NCI-H2029 (cell line): ENCODE measurements around the gene NGRN.

ENCODE experiments used
- DNase-seq: peaks from one replicate; lab custom pipeline; 2025; lab: John Stamatoyannopoulos, UW

Gene NGRN, protein sequence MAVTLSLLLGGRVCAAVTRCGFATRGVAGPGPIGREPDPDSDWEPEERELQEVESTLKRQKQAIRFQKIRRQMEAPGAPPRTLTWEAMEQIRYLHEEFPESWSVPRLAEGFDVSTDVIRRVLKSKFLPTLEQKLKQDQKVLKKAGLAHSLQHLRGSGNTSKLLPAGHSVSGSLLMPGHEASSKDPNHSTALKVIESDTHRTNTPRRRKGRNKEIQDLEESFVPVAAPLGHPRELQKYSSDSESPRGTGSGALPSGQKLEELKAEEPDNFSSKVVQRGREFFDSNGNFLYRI

DNA sequence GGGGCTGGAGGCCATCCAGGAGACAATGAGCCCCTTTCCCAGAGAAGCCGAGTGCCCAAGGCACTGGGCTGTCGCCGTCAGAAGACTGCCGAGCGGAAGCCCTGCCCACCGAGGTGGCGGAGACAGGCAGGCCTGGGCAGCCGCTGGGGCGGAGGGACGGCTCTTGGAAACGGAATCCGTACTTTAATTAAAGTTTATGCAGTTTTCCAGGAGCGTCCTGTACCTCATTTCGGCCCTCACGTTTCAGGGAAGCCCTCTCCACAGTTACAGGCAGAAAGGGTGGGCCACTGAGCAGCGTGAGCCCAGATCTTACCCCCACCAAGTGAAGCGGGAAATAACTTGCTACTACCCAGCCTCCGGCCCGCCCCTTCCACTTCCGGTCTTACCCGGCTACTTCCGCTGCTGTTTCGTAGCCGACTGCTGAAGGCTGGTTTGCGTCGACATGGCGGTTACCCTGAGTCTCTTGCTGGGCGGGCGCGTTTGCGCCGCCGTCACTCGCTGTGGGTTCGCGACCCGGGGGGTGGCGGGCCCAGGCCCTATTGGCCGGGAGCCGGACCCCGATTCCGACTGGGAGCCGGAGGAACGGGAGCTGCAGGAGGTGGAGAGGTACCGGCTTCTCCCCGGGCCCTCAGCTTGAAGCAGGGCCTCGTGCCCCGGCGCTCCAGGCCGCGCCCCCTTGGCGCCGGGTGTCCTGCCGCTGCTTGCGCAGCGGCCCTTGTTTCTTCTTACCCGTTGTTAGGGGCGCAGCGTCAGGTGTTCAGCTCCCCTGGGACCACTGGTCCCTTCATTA lies at the start of gene NGRN:
Gene NGRN (plus strand): TSS at position 402 of the 790 bp plus-strand sequence. CDS start 41 bp downstream, at position 443.
- DNase-seq, result peak; percentile 65

DNA sequence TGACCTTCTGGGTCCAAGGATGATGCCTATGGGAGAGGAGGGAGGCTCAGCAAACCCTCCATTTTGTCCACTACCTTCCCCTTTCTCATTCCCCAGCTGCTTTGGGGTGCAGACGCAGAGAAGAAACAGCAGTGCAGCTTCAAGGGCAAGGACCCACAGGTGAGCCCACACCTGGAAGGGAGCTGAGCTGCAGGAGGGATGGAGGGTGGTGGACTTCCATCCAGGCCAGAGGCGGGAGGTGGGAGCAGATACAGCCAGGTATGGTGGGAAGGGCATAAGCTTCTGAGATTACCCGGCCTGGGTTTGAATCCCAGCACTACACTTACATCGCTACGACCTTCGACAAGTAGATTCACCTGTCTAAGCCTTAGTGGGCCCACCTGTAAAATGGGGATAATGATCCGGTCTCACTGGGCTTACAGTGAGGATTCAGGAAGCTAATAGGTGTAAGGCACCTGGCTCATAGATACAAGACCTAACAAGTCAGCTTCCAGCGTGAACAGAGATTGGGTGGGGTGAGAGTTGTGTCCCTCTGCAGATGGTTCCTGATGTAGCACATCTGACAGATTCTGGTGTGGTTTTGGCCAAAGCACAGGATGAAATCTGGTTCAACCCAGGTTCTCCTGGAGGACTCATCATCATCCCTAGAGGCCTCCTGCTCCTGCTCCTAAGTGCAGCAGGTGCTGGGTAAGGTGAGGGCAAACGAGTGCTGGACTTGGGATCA lies 47.6 kb upstream of the NGRN start:
- DNase-seq, result no peak

DNA sequence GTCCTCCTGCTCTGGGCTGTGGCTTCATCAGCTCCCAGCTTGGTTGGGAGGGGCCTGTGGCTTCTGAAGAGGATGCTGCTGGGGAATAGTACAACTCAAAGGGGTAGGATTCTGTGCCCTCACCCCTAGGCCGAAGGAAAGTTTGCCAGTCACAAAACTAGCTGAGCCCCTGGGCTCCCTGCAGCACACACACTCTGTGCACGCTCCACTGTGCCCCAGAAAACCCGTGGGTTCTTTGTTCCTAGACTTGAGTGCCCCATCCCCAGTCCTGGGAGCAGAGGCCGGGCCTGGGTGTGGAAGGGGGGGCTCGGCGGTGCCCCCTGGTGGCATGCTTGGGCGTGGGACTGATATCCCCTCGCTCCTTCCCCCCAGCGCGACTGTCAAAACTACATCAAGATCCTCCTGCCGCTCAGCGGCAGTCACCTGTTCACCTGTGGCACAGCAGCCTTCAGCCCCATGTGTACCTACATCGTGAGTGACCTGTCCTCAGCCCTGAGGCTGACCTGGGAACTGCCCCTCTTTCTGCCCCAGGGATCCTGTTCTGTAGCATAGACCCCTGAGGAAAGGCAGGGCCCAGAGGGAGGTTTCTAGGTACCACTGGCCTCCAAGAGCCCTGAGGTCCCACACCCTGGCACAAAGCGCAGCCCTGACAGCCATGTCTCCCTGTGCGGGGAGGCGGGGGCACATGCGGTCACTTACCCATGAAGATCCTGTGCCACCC lies 45.9 kb upstream of the NGRN start:
- DNase-seq, result no peak

DNA sequence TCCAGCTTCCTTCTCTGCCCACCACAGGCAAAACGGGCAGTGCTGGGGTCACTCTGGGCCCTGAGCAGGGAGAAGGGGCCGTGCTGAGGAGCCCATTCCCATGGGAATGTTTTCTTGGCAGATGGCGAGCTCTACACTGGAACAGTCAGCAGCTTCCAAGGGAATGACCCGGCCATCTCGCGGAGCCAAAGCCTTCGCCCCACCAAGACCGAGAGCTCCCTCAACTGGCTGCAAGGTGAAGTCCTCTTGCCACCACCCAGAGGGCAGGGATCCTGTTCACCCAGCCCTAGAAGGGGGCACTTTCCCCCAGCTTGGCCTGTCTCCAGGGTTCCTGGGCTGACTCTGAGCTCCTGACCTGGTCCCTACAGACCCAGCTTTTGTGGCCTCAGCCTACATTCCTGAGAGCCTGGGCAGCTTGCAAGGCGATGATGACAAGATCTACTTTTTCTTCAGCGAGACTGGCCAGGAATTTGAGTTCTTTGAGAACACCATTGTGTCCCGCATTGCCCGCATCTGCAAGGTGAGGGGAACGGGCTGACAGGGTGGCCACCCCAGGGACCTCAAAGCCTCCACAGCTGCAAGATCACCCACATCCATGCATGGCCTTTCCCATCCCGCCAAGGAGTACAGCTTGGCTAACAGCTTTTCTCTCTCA lies 44.1 kb upstream of the NGRN start:
- no peak for DNase-seq

DNA sequence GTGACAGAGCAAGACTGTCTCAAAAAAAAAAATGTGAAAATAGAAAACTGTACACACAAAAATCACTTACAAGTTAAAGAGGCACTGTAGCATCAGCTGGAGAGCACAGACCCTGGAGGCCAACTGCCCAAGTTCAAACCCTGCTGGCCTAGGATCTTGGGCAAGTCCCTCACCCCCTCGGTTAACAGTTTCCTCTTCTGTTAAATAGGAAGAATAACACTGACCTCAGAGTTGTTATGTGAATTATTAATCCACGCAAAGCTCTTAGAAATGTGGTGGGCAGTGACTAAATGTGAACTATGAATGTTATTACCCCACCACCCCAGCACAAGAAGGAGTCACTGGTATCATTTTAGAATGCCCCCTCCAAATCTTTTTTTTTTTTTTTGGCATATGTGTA lies 42.9 kb upstream of the NGRN start:
- DNase-seq, result no peak

DNA sequence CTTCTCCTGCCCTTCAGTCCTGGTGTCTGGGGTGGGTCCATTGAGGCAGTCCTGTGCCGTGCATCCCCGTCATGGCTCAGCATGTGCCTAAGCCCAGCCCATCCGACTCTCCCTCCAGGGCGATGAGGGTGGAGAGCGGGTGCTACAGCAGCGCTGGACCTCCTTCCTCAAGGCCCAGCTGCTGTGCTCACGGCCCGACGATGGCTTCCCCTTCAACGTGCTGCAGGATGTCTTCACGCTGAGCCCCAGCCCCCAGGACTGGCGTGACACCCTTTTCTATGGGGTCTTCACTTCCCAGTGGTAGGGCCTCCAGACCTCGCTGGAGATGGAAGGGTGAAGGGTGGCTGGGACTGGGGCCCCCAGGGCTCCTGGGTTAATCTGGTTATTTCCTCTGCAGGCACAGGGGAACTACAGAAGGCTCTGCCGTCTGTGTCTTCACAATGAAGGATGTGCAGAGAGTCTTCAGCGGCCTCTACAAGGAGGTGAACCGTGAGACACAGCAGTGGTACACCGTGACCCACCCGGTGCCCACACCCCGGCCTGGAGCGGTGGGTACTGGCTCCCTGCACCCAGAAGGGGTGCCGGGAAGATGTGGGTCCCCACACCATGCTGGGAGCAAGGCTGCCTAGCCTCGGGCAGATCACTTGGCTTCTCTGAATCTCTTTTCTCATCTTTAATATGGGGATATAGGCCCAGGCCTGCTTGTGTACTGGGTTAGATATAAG lies 41.9 kb upstream of the NGRN start:
- no peak for DNase-seq

DNA sequence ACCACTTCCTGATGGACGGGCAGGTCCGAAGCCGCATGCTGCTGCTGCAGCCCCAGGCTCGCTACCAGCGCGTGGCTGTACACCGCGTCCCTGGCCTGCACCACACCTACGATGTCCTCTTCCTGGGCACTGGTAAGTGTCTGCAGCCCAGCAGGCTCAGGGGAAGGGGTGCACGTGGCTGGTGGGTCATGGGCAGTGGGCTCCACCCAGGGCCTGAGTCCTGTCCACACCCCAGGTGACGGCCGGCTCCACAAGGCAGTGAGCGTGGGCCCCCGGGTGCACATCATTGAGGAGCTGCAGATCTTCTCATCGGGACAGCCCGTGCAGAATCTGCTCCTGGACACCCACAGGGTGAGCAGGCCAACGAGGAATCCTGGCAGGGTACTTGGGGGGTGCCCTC lies 40.4 kb upstream of the NGRN start:
- DNase-seq, result no peak

DNA sequence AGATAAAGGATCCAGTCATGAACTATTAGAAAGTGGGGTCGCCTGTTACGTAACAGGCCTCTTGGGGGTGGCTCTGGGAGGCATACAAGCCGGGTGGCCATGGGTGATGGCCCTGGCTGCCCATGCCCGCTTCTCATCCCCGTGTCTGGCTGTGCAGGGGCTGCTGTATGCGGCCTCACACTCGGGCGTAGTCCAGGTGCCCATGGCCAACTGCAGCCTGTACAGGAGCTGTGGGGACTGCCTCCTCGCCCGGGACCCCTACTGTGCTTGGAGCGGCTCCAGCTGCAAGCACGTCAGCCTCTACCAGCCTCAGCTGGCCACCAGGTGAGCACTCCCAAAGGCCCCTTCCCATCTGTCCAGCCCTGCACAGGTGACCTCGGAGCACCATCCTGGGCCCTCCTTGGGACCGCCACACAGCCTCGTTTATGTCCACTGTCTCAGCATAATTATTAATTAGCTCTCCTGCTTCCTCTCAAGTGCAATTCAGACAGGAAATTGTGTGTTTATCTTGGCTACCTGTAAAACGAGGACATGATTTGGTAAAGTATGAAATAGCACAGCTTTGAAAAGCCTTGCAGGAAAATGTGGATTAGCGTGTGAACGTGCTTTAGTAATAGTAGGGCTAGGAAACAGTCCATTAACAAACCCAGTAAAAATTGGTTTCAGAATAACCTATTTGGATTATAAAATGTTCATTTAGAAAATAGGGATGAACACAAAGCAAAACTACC lies 39.8 kb upstream of the NGRN start:
- DNase-seq, result peak; percentile 28

DNA sequence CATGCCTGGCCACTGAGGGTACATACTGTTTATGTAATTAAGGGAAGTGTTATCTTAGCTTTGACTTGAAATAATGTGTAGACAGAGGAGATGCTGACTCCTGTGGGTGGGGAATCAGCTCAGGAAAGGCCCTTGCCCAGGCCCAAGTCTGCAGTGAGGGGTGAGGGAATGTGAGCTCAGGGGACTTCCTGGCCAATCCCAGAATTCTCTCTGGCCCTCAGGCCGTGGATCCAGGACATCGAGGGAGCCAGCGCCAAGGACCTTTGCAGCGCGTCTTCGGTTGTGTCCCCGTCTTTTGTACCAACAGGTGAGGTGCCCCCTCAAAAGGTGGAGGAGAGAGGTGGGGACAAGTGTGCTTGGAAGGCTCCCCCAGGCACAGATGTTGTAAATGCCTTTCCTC lies 38.1 kb upstream of the NGRN start:
- no peak for DNase-seq

DNA sequence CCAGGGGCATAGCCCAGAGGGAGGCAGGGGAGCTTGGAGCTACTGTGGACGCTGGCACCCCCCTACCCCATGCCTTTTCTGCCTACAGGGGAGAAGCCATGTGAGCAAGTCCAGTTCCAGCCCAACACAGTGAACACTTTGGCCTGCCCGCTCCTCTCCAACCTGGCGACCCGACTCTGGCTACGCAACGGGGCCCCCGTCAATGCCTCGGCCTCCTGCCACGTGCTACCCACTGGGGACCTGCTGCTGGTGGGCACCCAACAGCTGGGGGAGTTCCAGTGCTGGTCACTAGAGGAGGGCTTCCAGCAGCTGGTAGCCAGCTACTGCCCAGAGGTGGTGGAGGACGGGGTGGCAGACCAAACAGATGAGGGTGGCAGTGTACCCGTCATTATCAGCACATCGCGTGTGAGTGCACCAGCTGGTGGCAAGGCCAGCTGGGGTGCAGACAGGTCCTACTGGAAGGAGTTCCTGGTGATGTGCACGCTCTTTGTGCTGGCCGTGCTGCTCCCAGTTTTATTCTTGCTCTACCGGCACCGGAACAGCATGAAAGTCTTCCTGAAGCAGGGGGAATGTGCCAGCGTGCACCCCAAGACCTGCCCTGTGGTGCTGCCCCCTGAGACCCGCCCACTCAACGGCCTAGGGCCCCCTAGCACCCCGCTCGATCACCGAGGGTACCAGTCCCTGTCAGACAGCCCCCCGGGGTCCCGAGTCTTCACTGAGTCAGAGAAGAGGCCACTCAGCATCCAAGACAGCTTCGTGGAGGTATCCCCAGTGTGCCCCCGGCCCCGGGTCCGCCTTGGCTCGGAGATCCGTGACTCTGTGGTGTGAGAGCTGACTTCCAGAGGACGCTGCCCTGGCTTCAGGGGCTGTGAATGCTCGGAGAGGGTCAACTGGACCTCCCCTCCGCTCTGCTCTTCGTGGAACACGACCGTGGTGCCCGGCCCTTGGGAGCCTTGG lies 37.4 kb upstream of the NGRN start:
- DNase-seq, result no peak

DNA sequence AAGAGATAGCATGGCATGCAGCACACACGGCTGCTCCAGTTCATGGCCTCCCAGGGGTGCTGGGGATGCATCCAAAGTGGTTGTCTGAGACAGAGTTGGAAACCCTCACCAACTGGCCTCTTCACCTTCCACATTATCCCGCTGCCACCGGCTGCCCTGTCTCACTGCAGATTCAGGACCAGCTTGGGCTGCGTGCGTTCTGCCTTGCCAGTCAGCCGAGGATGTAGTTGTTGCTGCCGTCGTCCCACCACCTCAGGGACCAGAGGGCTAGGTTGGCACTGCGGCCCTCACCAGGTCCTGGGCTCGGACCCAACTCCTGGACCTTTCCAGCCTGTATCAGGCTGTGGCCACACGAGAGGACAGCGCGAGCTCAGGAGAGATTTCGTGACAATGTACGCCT lies 36.5 kb upstream of the NGRN start:
- no peak for DNase-seq

DNA sequence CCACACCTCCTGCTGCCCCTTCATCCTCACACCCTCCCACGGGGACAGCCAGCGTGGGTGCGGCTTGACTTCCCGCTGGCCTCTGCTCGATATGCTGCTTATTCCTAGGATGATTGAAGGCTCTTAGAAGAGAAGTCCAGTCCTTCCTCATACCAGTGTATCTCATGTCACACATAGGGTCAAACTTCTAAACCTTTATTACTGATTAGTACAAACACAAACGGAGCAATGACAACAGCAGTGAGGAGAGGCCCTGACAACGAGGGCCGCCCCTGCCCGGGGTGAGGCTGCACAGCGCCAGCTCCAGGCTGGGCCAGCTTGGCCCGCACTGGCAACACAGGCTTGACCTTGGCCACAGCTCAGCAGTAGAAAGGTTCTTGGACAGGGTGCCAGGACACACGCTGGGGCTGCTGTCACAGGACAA lies 35.4 kb upstream of the NGRN start:
- DNase-seq, result no peak

DNA sequence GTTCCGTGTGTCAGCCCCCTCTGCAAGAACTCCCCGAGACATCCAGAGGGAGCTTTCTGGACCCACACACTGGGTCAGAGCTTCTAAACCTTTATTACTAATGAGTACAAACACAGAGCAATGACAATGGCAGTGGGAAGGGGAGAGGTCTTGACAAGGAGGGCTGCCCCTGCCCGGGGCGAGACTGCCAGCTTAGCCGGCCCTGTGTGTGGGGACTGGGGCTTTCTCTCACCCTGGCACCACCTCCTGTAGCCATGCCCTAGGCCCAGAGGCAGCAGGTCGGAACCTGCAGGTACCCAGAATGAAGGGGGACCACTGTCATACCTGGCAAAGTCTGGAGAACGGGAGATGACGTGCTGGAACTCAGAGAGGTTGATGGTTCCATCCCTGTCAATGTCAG lies 34.9 kb upstream of the NGRN start:
- DNase-seq, result no peak

DNA sequence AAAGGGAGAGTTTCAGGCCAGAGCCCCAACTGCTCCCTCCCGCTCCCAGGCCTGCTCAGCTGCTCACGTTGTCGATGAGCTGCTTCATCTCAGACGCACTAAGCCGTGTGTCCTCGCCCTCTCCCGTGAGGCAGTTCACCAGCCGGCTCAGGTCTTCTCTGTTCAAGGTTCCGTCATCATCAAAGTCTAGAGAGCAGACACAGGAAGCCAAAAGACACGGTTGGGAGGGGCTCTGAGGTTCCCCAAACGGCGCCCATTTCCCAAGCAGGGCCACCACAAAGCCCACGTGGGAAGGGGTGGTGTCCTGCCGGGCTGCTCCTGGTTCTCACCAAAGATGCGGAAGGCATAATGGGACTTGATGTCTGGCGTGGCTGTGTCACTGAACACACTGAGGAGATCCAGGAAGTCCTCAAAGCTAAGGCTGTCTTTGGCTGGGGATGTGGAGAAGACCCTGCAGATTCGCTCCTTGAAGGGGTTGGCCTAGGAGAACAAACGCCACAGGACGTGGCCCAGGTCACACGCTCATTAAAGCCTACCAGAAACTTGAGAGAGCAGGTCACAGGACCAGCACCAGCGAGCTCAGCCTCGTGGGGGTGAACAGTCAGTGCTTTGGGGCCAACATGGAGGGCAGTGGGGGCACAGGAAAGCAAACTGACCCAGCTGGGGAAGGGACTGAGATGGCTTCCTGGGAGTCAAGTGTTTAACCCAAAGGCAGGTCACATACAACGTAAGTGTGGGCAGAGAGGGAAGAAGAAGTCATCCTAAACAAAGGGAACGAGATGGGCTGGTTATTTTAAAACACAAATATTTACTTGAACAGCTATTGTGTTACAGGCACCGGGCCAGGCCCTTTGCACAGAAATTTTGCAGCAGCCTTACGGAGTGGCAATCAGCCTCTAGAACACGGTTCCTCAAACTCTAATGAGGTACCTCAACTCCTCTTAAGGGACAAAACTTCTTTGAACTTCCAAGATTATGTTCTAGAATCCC lies 34.1 kb upstream of the NGRN start:
- no peak for DNase-seq

DNA sequence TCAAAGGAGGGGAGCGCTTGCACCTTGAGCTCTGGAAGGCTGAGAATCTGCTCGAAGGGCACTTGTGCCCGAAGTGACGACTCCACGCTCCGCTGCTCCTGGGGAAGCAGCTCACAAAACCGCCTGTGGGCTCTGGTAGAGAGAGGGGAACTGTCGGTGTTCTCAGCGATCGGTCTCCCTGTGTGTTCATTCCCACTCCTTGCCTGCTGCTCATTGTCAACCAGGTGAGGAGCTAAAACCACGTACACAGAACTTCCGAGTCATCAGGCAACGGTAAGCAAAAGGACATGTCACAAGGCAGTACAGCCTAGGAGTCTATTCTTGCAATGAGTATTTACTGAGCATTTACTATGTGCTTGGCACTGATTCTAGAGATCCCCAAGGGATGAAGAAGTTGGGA lies 33.3 kb upstream of the NGRN start:
- no peak for DNase-seq

DNA sequence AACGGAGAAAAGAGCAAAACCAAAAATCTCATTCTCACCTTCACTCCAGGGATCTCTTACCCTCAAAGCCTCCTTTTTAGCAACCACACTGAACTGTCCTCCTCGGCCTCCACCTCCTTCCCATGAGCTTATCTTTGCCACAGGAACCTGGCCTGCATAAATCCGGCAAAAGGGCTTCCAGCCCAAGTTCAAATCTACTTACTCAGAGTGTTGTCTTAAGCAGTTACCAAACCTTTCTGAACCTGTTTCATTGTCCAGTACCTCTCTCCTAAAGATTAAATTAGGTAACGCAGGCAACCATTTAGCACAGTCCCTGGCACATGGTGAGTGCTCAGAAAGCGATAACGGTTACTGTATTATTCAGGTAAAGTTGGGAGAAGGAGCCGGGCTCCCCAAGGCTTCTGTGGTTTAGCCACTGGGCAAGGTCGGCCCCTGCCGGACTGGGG lies 32.5 kb upstream of the NGRN start:
- DNase-seq, result no peak

DNA sequence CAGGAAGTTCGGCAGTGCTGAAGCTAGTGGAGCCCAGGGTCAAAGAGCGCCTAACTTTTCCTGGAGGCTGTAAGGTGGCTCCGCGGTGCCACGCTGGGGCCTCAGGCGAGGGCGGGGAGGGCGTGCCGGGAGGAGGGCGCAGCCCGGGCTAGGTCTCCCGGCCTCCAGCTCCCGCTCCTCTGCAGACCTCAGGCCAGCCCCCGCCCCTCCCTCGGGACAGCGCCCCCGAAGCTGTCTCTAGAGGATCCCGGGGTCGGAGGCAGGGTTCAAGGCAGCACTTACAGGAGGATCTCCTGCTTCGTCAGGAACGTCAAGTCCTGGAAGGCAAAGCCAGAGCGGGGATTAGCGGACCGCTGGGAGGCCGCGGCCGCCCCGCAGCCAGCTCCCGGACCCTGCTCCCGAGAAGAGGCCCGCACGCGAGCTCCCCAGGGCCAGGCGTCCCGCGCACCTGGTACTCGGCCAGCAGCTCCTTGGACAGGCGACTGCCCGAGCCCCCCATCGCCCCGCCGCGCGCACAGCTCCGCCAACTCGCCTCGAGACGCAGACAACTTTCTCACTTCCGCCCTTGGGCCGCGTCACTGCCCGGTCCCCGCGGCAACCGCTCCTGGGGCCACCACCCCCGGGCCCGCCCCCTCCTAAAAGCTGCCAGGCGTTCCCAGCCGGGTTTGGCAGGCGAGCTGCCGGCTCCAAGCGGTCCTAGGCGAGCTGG lies 31.9 kb upstream of the NGRN start, which contains the start of gene CIB1:
Gene CIB1 (minus strand): TSS at position 555 of the 709 bp plus-strand sequence. CDS start 56 bp downstream, at position 499.
- DNase-seq, result peak; percentile 66
